Lower leg skin (tissue), 3 donors: ENCODE data around the gene ALPI.

ENCODE experiments used
- CTCF ChIP-seq, 3 donors: fragments of 450-650 bp; IDR thresholded peaks; one replicate each; pipeline ENCODE4 v1.5.1; 2016; ENCODE audit warnings: antibody characterized with exemption in 3 of 3, mild to moderate bottlenecking in 3 of 3, moderate library complexity in 2 of 3
- POLR2A ChIP-seq, 2 donors: fragments of 450-650 bp; IDR thresholded peaks; one replicate each; pipeline ENCODE4 v1.6.1; 2016 to 2017; ENCODE audit warnings: antibody characterized with exemption in 2 of 2, mild to moderate bottlenecking in 1 of 2, moderate library complexity in 1 of 2

GRCh38 chr2:232501331-232501771 lies 45.4 kb downstream of the ALPI start:
- no peak for TF ChIP-seq CTCF (IDR thresholded peaks at IDR 0.05)
- no peak for TF ChIP-seq POLR2A (IDR thresholded peaks at IDR 0.05)
